Keratinocyte (primary cell): ENCODE results near the gene MEF2A.

Experiments
- EZH2 ChIP-seq: IDR thresholded peaks from one replicate; pipeline ENCODE4 v1.6.1; 2012; ENCODE audit warnings: inconsistent platforms, mild to moderate bottlenecking, low read length, moderate library complexity
- TF ChIP-seq, protein P1 (sequence below), 3 experiments: IDR thresholded peaks in 1 of 3; conservative IDR thresholded peaks in 1 of 3; optimal IDR thresholded peaks in 1 of 3; 2 replicates in 2 of 3; 3 replicates in 1 of 3; pipeline versions ENCODE3 to v1.5.1; 2011; ENCODE audit warnings: low read length in 3 of 3, mild to moderate bottlenecking in 3 of 3, moderate library complexity in 2 of 3, control low read depth in 1 of 3, inconsistent platforms in 1 of 3; ENCODE audit not compliant: insufficient read depth in 2 of 3; ENCODE audit errors: extremely low read depth in 1 of 3

DNA sequence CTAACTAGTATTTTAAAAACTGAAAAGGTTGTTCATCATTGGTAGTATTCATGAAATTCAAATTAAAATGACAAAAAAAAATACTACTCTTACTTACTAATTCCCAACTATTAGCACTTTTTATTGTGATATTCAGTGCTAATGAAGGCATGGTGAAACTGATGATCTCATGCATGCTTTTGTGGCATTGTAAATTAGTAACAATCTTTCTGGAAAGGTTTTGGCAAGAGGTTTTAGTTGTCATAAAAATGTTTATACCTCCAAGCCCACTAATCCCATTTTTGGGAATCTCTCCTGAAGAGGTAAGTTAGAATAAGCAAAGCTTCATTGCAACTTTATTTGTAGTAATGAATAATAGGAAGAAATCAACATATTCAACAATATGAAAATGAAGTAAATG is 114.5 kb downstream of the MEF2A start:
- TF ChIP-seq, protein P1, sequence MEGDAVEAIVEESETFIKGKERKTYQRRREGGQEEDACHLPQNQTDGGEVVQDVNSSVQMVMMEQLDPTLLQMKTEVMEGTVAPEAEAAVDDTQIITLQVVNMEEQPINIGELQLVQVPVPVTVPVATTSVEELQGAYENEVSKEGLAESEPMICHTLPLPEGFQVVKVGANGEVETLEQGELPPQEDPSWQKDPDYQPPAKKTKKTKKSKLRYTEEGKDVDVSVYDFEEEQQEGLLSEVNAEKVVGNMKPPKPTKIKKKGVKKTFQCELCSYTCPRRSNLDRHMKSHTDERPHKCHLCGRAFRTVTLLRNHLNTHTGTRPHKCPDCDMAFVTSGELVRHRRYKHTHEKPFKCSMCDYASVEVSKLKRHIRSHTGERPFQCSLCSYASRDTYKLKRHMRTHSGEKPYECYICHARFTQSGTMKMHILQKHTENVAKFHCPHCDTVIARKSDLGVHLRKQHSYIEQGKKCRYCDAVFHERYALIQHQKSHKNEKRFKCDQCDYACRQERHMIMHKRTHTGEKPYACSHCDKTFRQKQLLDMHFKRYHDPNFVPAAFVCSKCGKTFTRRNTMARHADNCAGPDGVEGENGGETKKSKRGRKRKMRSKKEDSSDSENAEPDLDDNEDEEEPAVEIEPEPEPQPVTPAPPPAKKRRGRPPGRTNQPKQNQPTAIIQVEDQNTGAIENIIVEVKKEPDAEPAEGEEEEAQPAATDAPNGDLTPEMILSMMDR (optimal IDR thresholded peaks at IDR 0.05 in 1 of 3, IDR thresholded peaks at IDR 0.05 in 1 of 3, conservative IDR thresholded peaks at IDR 0.05 in 1 of 3; ENCODE audit: extremely low read depth in 1 of 3, insufficient read depth in 2 of 3, low read length in 3 of 3) = no peak
- no peak for TF ChIP-seq EZH2
